NCI-H748 (cell line): ENCODE data around the gene ADARB2.
"Not testable (repeated sequence)": the region's sequence is repeated elsewhere in the genome, so short reads cannot be mapped to it uniquely, and the experiment has no call there.

ENCODE experiments used
- DNase-seq: peaks from one replicate; lab custom pipeline; 2025; ENCODE audit not compliant: unreplicated experiment; lab: John Stamatoyannopoulos, UW

ADARB2 gene

DNA sequence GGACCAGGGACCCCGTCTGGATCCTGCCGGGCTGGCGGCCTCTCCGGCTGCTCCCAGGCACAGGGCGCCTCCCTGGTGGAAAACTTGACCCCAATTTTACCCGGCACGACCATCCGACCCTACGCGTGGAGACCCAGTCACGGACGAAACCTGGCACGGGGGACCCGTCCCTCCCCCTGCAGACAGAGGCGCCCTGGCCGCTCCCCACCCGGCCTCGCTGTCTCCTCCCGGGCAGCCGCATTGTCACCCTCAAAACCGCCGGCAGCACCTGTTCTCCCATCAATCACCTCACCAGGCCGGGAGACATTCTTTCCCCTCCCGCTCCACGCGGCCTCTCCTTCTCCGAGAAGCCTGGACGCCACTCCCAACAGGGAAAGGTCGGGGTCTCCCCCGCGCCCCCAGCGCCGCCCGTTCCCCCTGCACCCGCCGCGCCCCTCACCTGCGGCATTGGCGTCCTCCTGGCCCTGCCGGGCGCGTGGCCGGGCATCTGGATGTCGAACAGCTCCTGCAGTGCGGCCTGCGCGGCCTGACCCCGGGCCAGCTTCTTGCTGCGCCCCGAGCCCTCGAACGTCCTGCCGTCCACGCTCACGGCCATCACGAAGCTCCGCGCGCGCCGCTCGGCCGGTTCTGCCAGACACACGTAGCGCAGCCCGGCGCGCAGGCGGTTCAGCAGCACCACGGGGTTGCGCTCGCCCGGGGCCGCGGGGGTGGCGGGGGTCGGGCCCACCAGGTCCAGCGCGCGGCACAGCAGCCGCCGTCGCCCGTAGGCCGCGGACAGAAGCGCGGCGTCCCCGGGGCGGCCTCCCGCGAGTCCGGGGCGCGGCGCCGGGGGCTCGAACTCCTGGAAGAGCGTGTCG is 374.5 kb downstream of the ADARB2 start:
- DNase-seq = no peak

- no peak for DNase-seq
These were observed 375.8 kb downstream of the ADARB2 start for GRCh38 chr10:1361411-1362105.

DNA sequence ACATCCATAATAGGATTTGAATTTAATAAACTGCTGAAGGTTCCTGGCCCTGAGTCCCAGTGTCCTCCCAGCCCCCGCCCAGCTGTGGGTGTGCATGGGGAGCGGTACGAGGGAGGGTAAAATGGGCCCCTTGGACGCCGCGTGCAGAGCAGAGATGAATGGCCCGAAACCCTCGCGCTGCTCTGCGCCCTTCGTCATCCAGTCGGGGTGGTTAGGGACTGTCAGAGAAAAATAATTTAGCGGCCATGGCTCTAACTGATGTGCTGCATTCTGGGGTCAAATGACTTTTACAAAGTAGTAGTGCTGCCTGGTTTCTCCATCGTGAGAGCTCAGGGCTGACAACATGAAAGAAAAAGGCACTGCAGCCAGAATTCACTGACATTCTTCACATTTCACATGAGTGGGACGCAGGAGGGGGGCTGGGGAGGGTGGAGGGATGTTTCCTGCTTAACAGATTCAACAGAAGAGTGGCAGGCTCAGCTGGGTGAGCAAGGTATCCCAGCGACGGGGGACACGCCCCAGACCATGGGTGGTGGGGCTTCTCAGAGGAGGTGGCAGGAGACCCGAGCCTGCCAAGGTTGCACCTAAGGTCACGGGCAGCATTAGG is 376.7 kb downstream of the ADARB2 start:
- DNase-seq = no peak

DNA sequence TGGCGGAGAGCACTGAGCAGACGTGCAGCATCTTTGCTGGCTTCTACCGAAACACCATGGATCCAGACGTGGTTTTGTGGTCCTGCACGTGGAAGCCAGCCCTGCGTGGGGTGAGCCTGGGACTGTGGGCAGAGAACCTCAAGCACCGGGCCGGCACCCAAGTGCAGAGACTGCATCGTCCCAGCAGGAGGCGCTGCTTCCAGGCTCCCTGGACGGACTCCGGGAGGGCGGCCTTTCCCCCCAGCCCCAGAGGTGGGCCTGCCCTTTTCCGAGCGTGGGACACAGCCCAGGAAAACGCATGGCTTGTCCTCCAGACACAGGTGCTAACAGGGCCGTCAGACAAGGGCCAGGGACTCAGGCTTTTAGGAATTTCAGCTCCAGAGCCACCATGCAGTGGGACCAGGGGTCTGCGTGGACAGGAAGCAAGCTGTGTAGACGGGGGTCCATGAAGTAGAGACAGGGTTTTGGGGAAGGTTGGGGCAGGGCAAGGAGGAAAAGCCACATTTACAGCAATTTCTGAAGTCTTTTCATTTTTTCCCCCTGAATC is 377.2 kb downstream of the ADARB2 start:
- DNase-seq = no peak

GRCh38 chr10:1359626-1359955 is 377.7 kb downstream of the ADARB2 start:
- DNase-seq = no peak

- no peak for DNase-seq
These were observed 378.3 kb downstream of the ADARB2 start for GRCh38 chr10:1358860-1359625.

DNA sequence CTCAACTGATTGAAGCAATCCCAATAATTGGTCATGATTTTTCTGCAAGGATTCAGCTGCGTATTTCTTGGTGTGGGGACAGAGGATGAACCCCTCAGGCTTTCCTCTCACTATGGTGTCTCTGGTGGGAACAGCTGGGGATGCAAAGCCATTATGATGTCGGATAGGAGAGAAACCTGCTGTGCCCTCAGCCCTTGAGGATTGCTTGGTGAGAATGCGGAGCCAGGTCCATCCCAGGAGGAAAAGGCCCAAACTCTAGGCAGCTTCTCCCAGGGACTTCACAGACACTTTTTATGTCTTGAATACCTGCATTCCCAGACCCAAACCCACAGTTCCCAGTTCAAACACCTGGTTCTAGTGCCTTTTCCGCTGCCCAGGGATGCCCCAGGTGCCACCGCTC is 379.2 kb downstream of the ADARB2 start:
- DNase-seq = no peak

DNA sequence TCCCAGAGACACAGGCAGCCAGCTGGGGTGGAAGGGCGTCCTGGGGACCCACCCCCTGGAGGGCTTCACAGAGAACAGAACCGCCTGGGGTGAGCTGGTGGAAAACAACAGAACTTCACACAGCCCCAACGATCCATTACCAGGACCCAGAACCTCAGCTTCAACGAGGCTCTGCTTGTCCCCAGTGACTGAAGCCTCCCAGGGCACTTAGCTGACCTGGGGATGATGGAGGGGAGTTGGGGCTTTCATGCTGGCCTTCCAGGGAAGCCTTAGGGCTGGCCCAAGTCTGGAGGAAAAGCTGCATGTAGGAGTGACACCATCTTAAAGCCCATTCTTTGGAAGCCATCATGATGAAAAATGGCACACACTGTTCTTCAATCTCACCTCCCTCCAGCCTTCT is 381.0 kb downstream of the ADARB2 start:
- no peak for DNase-seq

GRCh38 chr10:1354809-1355710 is 382.3 kb downstream of the ADARB2 start:
- DNase-seq = no peak

DNA sequence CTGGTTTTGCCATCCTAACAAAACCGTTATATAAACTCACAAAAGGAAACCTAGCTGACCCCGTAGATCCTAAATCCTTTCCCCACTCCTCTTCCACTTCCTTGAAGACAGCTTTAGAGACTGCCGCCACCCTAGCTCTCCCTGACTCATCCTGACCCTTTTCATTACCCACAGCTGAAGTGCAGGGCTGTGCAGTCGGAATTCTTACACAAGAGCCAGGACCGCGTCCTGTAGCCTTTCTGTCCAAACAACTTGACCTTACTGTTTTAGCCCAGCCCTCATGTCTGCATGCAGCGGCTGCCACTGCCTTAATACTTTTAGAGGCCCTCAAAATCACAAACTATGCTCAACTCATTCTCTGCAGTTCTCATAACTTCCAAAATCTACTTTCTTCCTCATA is 385.0 kb downstream of the ADARB2 start:
- not testable (repeated sequence) for DNase-seq

- no peak for DNase-seq
These were observed 388.6 kb downstream of the ADARB2 start for GRCh38 chr10:1348773-1349050.

DNA sequence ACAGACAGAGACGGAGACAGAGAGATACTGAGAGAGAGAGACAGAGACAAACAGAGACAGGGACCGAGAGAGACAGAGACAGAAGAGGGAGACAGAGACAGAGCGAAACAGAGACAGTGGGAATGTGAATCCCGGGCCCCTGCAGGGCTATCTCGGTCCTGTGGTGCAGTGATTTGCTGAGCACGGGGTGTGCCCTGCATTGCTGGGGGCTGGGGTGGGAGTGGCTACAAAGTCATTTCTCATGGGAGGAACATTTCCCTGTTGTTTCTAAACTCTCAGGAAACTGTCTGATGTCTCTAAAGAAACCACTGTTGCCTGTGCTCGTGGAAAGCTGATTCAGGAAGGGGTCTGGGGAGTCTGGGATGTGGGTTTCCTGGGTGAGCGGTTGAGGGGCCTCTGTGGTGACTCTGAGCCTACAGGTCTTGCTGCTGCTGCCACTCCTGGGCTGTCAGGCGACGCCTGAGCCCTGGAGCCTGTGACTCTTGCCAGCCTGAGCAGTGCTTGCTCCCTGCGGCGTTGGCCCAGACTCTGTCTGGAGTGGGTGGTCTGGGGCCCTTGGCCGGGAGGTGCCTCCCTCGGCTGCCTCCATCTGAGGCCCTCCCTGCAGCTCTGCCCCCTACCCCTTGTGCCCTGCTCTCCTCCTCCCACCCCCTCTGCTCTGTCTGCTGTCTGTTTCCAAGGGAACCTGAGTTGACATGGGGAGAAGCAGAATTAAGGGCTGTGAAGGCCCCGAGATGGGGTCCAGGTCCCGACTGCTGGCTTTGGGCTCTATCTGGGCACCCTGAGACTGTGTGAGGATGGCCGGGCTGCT is 389.2 kb downstream of the ADARB2 start:
- no peak for DNase-seq

DNA sequence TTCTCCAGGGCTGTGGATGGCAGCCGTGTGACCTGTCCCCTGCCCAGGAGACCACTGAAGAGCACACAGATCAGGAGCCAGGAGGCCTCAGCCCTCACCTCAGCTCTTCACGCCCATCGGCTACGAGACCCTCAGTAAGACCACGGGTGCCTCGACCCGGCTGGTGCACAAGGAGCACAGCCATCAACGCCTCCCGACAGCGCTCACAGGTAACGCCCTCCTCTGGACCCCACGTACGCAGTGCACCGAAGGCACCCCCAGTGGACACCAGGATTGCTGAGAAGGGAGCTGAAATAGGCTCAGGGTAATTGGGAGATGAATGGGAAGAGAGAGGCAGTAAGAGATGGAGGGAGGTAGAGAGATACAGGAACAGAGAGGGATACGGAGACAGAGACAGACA is 389.8 kb downstream of the ADARB2 start:
- no peak for DNase-seq

DNA sequence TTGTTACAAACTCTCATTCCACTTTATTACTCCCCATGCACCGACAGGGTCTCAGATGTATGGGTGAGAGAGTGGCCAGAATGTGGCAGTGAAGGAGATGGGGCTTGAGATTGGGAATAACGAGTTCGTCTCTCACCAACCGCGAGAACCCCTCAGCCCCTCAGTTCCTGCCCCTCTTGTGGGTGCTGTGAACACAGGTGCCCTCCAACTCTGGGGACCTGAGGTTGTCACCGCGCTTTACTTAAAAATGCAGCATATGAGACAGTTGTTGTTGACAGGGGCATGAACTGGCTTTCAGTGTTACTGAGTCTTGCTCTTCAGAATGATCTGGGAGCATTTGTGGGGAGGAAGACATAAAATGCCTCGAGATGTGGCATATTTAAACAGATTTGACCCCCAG is 391.1 kb downstream of the ADARB2 start:
- DNase-seq = no peak

GRCh38 chr10:1345368-1345767 is 392.0 kb downstream of the ADARB2 start:
- no peak for DNase-seq

DNA sequence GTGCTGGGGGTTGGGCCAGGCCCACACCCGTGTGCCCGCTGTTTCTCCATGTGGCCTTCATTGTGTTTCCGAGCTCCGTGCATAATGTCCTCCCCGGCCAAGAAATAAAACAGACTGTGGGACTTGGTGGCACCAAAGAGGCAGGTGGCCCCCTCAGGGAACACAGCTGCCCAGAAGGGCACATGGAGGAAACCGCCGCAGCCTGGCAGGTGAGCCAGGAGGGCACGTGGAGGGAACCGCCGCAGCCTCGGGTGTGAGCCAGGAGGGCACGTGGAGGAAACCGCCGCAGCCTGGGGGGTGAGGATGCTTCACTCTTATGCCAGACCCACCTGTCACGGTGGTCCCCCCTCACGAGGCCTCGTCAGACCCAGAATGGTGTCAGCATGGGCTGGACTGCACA is 392.5 kb downstream of the ADARB2 start:
- DNase-seq = no peak

DNA sequence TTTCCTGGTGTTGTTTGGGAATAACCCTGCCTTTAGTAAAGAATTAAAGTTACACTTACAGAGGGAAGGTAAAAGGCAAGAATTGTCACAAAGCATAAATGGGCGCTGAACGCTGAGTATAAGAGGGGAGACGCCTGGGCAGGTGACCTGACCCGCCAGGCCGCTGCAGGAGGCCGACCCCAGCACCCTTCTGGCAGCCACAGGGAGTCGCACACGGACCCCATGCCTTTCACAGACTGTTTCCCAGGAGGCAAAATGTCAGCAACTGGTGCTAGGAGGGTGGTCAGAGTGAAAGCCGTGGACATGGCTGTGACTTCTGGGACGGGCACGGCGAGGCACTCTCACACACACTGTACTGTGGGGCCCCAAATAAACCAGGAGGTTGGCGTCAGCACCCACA is 392.9 kb downstream of the ADARB2 start:
- no peak for DNase-seq

DNA sequence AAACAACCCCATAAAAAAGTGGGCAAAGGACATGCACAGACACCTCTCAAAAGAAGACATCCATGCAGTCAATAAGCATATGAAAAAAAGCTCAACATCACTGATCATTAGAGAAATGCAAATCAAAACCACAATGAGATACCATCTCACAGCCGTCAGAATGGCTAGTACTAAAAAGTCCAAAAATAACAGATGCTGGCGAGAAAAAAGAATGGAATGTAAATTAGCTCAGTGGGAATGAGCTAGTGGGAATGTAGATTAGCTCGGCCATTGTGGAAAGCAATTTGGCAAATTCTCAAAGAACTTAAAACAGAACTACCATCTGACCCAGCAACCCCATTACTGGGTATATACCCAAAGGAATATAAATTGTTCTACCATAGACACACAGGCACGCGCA is 394.1 kb downstream of the ADARB2 start:
- no peak for DNase-seq

DNA sequence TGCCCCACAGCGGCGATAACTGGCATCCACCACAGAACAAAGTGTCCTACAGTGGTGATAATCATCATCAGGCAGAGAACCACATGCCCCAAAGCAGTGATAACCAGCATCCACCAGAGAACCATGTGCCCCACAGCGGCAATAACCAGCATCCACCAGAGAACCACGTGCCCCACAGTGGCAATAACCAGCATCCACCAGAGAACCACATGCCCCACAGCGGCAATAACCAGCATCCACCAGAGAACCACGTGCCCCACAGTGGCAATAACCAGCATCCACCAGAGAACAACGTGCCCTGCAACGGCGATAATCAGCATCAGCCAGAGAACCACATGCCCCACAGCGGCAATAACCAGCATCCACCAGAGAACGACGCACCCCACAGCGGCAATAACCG is 396.3 kb downstream of the ADARB2 start:
- not testable (repeated sequence) for DNase-seq

GRCh38 chr10:1339396-1339795 is 397.9 kb downstream of the ADARB2 start:
- no peak for DNase-seq
